Activated CD8-positive, alpha-beta memory T cell treated with anti-CD3 and anti-CD28 coated beads, Interleukin-2, amount 50 U/mL, for 1 hour (primary cell): Measurements from ENCODE around the gene SPIC.

ENCODE experiments used
- DNase-seq: peaks from one replicate; pipeline ENCODE4 v3.0.0-alpha.2; 2020; ENCODE audit errors: extremely low read depth

Gene SPIC

DNA sequence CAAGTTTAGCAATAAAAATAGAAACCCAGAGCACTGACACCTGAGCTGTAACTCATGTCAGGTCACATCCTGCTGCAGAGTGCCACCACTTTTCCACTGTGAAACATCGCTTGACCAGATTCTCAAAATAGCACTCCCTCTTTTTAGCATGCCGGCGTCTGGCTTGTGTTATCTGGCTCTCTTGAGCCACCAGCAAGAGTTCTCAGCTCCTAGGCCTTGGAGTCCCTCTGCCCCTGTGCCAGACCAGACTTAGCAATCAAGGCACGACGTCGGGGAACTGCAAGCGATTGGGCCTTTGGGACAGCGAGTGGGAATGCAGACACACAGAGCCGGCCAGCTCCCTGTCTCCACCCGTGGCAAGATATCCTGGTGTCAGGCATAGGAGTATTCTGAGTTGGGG is 52.5 kb downstream of the SPIC start:
- no peak for DNase-seq

DNA sequence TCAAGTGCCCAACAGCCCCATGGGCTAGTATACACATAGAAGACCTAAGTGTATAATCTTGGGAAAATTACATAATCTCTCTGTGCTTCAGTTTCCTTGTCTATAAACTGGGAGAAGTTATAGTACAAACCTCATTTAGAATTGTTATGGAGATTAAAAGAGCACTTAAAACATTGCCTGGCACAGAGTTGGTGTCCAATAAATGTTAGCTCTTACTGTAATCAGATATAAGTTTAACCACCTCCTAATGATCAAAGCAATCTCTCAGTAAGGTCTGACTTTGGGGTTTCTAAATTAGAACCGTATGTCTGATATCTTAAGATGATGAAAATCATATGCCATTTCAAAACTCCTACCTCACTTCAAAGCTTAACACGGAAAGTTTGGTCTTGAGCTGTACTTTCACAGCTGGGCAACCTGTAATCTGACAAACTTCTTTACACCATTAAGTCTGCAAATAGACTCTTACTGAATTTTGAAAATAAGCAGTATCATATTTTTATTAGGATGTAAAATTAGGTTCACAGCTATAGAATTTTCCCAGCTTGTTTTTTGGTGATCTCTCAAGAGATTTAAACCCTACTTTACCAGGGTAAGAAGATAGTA is 61.0 kb downstream of the SPIC start:
- no peak for DNase-seq
